C1 segment of cervical spinal cord (tissue), 14 donors: ENCODE measurements around the gene BTBD6.
A peak's percentile ranks its signal among the peaks of the same experiment; 100 is the strongest.

Source experiments
- DNase-seq, 14 donors: peaks; one replicate each; lab custom pipeline; 2025; lab: John Stamatoyannopoulos, UW

The BTBD6 gene

GRCh38 chr14:105229099-105229655 lies 19.2 kb upstream of the BTBD6 start:
- DNase-seq: no peak

- no peak for DNase-seq
Observed at GRCh38 chr14:105240811-105241576, 7.3 kb upstream of the BTBD6 start.

- no peak for DNase-seq
Observed at GRCh38 chr14:105241641-105242040, 6.7 kb upstream of the BTBD6 start.

GRCh38 chr14:105244334-105244733 lies 4.0 kb upstream of the BTBD6 start:
- DNase-seq: no peak

GRCh38 chr14:105247026-105247425 lies 1.3 kb upstream of the BTBD6 start:
- no peak for DNase-seq

DNA sequence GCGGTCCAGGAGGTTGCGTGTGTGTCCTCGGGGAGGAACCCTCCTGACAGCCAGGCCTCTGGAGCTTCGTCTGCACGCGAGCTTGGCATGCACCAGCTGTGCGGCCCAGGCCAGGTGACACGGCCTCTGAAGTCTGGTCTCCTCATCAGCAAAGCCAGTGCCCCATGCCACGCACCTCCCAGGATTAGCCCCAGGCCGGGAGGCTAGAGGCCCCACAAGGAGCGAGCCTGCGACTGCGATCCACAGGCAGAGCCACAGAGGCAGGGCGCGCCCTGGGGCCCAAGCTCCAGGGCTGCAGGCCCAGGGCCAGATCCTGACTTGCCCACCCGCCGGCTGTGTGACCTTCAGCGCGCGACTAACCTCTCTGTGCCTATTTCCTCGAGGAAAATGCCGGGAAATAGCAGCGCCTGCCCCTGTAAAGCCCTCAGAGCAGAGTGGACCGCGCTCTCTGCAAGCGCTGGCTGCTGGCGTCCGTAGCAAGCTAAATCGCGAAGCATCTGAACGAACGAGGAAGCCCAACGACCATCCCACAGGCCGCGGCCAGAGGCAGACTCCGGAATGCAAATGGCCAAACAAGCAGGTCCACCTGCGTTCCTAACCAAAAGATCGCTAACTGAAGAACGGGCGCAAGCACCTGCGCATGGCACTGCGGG lies 492 bp upstream of the BTBD6 start:
- DNase-seq: no peak

DNA sequence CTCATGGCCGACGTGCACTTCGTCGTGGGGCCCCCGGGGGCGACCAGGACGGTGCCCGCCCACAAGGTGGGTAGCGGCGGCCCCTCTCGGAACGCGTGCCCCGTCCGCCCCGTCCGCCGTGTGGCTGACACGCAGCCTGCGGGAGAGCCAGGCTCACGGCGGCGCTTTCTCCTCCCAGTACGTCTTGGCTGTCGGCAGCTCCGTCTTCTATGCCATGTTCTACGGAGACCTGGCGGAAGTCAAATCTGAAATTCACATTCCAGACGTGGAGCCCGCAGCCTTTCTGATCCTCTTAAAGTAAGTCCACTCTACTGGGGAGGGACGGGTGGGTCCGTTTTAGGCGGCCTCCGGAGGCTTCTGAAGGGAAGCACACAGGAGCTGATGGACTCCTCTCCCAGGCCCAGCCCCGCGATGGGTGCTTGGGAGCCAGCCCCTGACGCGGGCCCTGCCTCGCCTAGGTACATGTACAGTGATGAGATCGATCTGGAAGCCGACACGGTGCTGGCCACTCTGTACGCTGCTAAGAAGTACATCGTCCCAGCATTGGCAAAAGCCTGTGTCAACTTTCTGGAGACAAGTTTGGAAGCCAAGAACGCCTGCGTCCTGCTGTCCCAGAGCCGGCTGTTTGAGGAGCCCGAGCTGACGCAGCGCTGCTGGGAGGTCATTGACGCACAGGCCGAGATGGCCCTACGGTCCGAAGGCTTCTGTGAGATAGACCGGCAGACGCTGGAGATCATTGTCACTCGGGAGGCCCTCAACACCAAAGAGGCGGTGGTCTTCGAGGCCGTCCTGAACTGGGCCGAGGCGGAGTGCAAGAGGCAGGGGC lies 1.1 kb downstream of the BTBD6 start:
- DNase-seq: peak in 2 of 14 donors; percentile 23 to 30

GRCh38 chr14:105250008-105250366 lies 1.7 kb downstream of the BTBD6 start:
- DNase-seq: no peak

DNA sequence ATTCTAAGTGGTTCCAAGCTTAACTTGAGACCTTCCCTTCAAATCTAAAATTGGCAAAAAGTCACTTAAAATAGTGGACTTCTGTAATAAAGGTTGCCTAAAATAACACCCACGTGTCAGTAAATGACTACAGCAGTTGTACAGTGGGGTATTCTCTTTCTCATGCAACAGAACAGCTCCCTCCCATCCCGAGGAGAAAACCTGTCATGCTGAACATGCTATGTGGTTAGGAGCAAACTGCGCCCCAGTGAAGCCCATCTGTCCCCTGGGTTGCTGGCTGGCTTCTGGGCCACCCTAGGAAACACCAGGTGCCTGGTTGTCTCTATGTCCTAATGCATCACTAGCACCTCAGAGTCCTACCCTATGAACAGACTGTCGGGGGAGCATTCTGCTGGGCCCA lies 2.7 kb downstream of the BTBD6 start:
- no peak for DNase-seq

- DNase-seq: no peak
Observed at GRCh38 chr14:105251920-105252319, 3.6 kb downstream of the BTBD6 start.

DNA sequence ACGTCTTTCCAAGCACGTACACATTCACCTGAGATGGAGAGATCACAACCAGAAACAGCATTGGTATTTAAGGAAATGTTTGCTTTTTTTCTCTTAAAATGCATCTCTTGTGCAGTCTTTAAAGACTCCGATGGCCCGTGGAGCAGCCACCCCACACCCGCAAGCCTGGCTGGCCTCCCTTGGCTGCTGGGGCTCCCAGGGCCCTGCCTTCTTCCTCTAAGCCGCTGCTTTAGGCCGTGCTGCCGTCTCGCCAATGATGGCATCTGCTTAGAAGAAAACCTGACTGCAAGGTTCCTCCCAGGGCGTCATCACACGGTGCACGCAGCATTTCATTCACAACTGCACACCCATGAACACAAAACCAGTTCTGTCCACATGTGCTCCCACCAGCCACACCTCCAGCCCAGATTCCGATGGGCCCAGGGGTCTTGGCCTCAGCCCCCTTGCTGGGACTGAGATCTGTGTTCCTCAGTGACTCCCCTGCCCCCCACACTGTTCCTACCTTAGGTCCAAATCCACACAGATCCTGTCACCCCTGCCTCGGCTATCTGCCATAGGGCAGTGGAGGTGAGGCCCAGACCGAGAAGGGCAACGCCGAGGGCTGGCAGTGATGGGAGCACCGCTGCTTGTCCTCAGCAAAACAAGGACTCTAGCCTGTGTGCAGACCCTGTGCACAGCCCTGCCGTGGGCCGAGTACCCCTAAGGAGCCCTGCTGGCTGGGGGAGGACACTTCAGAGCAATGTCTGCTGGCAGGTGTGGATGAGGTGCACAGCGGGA lies 4.4 kb downstream of the BTBD6 start:
- no peak for DNase-seq

GRCh38 chr14:105253329-105253682 lies 5.0 kb downstream of the BTBD6 start:
- DNase-seq: no peak

DNA sequence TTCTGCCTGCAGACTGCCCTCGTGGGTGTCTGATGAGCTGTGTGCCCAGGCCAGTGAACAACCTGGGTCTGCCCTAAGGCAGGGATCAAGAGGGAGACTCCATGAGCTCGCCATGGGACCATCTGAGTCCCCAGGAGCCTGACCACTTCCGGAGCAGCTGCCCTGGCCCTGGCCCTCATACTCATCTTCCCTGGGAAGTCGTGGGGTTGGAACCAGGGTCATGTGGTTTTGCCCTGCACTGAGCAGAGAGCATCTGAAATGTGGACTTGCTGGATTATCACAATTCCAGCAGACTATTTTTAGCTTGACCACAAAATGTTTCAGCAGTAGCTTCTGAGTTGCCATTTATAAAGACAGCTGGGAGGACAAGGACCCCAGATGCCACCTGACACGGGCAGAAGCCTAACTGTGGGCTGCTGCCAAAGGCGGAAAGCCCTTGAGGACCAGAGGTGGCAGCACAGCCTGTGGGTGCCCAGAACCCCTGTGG lies 6.7 kb downstream of the BTBD6 start:
- no peak for DNase-seq

- no peak for DNase-seq
Observed at GRCh38 chr14:105256292-105256960, 8.1 kb downstream of the BTBD6 start.

DNA sequence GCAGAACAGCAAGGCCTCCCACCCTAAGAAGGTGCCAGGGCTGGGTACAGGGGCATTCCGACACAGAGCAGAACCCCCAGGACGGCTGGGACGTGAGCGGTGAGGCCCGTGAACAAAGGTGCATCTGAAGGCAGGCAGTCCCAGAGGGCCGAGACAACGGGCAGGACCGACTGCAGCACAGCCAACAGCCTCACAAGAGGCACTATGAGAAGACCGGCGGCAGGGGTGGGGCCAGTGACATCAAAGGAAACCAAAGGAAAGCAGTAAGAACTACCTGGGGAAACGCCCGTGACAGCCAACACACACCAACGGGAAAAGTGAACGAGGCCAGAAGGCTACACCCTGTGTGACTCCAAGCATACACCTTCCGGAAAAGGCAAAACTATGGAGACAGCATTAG lies 9.1 kb downstream of the BTBD6 start:
- no peak for DNase-seq

DNA sequence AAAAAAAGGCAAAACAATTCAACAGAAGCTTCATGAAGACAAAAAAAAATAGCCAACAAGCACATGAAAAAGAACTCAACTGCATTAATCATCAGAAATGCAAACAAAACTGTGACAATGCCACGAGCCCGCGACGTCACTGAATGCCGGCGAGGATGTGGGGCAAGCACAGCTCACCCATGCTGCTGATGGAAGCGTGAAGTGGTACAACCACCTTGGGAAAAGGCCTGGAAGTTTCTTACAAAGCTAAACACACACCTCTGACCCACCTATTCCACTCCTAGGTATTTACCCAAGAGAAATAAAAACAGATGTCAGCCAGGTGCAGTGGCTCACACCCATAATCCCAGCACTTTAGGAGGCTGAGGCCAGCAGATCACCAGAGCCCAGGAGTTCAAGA lies 10.5 kb downstream of the BTBD6 start:
- no peak for DNase-seq

DNA sequence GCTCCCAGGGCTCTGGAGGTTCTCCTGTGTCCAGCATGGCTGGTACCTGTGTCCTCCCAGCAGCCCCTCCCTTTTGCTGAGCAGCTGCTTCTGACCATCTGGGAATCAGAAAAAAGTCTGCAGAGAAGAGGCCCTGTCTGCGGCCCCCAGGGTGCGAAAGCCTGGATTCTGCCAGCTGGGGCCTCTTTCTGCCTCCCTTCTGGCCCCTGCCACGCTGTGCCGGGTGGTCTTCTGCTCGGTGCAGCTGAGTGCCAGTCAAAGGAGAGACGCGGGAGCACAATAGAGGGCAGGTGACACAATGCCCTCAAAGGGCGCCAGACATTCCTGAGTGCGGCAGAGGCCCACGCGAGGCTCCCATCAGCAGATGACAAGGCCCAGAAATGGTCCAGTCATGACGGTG lies 12.6 kb downstream of the BTBD6 start:
- no peak for DNase-seq

GRCh38 chr14:105261781-105262180 lies 13.4 kb downstream of the BTBD6 start:
- DNase-seq: no peak

DNA sequence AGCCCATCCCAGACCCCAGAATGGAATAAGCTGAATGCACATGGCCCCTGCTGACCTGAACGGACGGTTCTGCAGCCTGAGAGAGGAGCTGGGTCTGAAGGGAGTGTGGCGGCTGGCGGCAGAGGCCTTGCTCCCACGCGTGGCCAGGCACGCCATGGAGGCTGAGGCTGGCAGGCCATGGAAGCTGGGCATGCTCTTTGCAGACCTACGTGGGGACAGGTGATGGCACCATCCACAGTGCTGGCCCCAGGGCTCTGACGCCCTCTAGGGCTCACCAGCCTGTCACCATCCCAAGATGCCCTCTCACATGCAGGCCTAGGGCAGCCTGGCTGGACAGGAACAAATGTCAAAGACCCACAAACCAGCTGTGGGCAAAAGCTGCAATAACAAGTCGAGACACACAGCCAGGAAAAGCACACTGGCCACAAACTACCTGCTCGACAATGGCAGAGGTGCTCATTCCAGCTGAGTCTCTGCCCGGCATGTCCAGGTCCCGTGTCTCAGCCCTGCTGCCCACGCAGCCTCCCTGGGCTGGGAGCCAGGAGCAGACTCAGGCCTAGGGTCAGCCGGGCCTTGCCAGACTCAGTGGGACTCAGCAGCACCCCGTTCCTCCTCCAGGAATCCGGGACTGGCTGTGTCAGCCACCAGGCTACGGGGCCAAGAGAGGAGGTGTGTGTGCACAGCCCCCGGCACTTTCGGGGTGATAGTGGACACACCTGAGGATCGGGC lies 19.7 kb downstream of the BTBD6 start:
- peak in 1 of 14 donors; percentile 16 for DNase-seq

DNA sequence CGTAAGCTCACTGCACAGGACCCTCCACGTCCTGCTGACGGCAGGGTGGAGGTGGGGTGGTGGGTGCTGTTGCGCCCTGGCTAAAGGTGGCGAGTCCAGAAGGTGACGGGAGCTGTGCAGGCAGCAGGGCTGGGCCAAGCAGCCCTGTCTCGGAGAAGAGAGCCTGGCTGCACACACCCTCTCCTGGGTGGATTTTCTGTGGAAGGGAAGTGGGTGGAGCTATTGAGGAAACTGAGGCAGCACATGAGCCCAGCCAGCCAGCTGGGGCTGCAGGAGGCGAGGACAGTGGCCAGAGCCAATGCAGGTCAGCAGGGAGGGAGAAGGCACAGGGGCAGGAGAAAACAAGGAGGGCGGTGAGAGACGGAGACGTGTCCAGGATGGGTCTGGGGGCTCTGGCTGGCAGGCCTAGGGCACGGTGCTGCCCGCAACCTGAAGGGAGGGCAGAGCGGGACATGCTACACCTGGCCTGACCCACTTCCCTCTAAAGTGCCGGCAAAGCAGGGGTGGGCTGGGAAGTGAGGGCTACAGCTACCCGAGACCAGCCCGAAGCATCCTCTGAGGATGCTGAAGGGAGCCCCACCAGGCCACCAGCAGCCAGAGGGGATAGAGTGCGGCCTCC lies 20.5 kb downstream of the BTBD6 start:
- no peak for DNase-seq
